NK-92 treated with Interleukin-12 subunit alpha and Interleukin-12 subunit beta, amount 100 ng/mL, for 24 hours (cell line): ENCODE measurements around the gene TBC1D9B.

ENCODE experiments used
- DNase-seq: peaks from one replicate; lab custom pipeline; 2025; lab: John Stamatoyannopoulos, UW

Gene TBC1D9B

DNA sequence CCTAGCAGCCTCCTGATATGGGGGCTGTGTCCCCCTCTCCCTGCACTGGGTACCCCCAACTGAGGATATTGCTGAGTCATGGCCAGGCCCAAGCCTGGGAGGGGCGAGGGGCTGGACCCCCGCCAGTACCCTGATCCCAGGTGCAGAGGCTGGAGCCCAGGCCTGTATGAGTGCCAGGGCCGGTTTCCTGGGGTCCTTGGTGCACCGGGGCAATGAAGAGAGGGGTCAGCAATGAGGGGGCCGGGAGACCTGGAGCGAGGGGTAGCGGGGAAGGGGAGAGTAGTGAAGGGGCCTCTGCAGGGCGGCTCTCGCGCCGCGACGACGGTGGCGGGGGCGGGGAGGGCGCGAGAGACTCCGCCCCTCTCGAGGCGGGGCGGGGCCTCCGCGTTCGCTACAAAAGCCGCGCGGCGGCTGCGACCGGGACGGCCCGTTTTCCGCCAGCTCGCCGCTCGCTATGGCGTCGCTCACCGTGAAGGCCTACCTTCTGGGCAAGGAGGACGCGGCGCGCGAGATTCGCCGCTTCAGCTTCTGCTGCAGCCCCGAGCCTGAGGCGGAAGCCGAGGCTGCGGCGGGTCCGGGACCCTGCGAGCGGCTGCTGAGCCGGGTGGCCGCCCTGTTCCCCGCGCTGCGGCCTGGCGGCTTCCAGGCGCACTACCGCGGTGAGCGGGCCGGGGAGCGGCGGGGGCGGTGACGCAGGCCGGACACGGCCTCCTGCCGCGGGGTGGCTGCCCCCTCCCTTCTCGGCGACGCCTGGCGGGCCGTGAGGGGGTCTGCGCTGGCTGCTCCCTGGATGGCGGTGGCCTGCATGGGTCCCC is 87.0 kb downstream of the TBC1D9B start, which contains the start of gene SQSTM1:
Gene SQSTM1, plus strand, starts transcription at position 423 of the 815 bp plus-strand sequence. Its CDS starts 32 bp downstream, at position 455.
- peak; percentile 72 for DNase-seq

GRCh38 chr5:179820127-179820482 is 87.6 kb downstream of the TBC1D9B start:
- no peak for DNase-seq

DNA sequence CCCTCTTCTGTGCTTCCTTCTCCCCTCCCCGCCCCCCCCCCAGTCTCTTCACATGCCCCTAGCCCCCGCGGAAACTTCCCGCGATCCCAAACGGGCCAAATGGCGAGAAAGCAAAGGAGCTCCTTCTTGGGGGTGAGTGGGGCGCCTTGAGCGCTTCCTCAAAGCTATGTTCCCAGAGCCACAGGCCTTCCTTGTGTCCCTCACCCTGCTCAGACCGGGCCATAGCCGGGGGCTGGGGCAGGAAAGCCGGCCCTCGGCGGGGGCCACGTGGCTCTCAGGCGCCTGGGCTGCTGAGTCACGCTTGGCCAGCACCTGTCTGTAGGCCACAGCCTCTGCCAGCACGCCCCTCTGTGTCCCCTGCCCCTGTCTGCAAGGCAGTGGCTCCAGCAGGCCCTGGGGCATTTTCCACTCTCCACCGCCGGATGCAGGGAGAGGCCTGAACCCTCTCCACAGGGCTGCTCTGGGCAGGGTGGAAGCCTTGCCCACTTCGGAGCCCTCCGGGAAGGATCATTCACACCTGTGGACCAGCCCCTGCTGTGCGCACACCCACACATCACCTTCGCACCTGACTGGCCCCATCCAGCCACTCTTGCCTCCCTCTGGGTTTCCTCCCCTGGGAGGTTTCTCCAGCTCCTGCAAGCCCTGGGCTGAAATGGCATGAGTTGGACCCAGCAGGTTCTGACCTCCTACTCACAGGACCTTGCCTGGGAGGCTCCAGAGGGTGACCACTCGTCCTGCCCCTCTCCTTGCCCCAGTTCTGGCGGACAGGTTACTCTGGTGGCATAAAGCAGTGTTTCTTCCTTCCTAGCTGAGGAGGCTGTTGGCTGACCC is 88.2 kb downstream of the TBC1D9B start:
- DNase-seq: peak; percentile 49

DNA sequence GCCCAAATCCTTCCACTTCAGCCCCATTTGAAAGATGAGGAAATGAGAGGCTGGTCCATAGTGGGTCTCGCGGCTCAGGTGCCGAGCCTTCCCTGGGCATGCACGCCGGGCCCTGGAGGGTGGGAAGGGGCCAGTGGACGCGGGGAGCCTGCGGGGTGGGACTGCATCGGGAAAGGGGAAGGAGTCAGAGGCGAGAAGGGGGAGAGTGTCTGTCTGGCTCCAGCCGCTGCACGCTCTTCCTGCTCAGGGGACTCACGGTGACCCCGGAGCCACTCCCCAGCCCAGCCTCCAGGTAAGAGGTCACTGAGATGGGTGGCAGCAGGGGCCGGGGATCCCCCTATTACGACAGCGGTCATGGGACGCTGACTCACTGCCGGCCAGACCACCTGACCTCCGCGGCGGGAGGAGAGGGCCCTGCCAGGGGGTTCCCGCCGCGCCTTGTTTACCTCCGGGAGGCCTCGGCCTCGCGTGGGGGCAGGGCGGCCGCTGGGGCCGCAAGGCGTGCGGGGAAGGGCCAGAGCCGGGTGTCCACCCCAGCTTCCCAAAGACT is 88.9 kb downstream of the TBC1D9B start:
- DNase-seq: peak; percentile 79

DNA sequence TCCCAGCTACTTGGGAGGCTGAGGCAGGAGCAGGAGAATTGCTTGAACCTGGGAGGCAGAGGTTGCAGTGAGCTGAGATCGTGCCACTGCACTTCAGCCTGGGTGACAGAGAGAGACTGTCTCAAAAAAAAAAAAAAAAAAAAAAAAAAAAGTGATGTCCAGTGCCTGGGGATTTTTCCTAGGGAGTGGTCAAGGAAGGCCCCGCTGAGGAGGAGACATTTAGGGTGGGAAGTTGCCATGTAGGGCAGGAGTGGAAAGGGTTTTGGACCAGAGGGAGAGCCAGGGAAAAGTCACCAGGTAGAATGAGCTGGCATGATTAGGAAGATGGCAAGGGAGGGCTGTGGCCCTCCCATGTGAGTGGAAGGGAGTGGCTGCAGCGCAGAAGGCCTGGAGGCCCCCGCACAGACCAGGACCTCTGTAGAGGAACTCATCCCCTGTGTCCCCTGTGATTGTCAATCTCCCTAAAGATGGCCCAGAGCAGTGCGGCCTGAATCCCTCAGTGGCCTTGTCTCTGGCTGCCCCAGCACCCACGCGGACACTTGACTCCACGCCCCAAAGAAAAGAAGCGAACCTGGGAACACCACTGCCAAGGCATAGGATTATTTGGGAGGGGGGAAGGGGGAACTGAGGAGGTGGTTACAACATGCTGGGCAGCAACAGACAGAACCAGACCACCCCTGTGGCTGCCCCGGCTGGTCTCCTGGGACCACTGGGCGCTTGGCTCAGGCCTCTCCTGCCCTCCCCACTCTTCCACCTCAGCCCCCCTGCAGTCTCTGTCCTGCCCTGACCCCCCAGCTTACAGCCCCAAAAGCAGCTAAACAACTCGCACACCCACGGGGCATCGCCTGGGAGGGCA is 89.6 kb downstream of the TBC1D9B start:
- DNase-seq: no peak

DNA sequence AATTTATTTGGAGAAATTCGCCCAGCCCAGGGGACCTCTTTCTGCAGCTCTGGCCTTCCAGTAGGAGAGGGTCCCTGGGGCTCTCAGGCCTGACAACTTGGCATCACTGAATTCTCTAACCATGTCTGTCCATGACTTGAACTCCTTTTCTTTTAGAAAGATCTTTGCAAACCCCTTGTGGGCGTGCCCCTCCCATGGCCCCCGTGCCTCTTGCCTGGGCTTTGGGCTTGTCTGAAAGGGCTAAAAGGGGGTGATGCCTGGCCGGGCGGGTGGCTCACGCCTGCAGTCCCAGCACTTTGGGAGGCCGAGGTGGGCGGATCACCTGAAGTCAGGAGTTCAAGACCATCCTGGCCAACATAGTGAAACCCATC is 90.2 kb downstream of the TBC1D9B start:
- DNase-seq: no peak

- no peak for DNase-seq
These were observed 90.8 kb downstream of the TBC1D9B start for GRCh38 chr5:179816796-179817469.

GRCh38 chr5:179816401-179816795 is 91.3 kb downstream of the TBC1D9B start:
- DNase-seq: no peak

- DNase-seq: no peak
These were observed 92.0 kb downstream of the TBC1D9B start for GRCh38 chr5:179815491-179816249.

DNA sequence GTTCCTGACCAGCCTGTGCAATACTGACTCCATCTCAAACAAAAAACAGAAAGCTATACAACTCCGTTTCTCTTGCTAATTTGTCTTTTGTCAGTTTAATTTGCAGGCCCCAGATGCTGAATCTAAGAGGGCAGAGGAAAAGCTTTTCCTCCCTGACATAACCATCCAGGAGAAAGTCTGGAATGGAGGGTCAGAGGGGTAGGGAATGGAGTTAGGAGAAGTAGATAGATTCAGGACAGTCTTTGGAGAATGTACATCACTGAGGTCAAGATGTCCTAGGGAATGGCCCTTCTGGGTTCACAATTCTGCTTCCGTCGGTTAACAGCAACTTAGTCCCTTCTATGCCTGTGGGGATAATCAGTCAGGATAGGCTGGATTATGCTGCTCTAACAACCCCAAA is 93.6 kb downstream of the TBC1D9B start:
- no peak for DNase-seq

GRCh38 chr5:179812997-179813607 is 94.6 kb downstream of the TBC1D9B start:
- no peak for DNase-seq

DNA sequence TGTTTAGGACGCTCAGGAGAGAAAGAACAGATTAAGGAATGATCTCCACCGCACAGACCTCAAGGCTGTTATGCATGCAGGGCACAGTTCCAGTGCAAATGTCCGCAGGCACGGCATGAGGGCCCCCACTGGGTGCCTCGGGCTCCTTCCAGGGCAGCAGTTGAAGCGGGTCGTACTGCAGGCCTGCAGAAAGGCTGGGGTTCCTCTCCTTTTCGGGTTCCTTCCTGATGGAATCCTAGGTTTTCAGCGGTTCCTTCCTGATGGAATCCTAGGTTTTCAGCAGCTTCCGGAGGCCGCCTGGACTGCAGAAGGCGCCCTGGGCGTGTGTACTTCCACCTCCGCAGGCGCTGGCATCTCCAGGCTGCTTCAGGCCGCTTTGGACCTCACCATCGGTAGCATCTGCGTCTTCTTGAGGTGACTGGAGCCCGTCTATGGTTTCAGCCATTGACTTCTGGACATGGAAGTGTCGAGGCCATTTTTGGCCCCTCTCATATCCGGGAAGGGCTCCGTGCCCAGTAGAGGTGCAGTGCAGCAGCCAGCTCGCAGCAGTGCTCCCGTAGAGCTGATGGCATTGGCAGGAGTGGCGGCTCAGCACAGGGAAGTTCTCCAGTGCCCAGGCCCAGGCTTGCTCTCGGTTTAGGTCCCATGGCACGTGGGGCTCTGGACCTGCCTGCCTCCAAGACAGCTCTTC is 95.4 kb downstream of the TBC1D9B start:
- no peak for DNase-seq
